C4-2B (cell line): ENCODE results near the gene LRMDA.

Experiments
- CTCF ChIP-seq: fragments of 450-650 bp; conservative IDR thresholded peaks from 2 replicates; pipeline ENCODE4 v1.5.1; 2017; ENCODE audit warnings: mild to moderate bottlenecking
- ZFX ChIP-seq: fragments of 450-650 bp; IDR thresholded peaks from 2 replicates; pipeline ENCODE4 v1.6.1; 2017

DNA sequence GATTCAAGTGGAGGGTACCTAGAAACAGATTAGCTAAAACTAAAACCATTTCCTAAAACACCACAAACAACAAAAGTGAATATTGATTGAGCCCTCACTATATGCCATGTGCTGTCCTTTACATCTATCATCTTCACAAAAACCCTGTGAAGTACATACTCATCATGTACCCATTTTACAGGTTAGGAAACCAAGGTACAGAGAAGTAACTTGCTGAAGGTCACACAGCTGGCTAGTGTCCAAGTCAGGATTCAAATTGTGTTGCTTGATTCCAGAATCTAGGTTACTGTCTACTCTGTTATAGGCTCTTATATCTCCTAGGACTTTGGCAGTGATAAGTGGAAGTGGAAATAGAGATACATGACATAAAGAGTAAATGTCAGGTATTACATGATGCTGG is 463.8 kb downstream of the LRMDA start:
- TF ChIP-seq CTCF = no peak
- no peak for TF ChIP-seq ZFX
